Kidney tubule cell (primary cell): ENCODE measurements around the gene CREB3L1.
A peak's percentile ranks its signal among the peaks of the same experiment; 100 is the strongest.
"Not testable (repeated sequence)": the region's sequence is repeated elsewhere in the genome, so short reads cannot be mapped to it uniquely, and the experiment has no call there.

Experiments
- DNase-seq: peaks from one replicate; pipeline ENCODE4 v3.0.0-alpha.2; 2018; ENCODE audit warnings: low spot score

CREB3L1 gene

DNA sequence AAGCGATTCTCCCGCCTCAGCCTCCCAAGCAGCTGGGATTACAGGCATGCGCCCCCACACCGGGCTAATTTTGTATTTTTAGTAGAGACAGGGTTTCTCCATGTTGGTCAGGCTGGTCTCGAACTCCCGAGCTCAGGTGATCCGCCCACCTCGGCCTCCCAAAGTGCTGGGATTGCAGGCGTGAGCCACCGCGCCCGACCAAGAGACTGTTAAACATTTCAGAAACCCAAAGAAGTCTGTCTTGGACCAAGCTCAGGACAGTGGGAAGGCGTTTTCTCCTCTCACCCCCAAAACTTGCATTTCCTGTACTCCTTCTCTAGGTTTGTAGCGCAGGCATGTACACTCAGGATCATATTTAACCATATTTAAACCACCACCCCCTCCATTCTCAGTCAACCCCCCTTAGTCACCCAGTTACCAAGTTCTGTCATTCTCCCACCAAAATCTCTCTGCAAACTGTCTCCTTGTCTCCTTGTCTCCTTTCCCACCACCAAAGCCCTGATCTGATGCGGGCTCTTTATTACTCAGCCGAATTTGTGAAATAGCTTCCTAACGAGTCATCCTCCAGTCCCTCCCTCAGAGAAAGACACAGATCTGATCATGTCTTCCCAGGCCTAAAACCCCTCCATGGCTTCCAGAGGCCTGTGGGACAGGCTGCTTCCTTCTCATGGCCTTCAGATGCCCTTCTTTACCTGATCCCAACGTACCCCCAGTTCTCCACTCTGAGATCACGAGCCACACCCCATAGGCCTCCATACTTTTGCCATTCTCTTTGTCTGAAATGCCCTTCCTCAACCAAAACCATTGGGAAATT, 29.0 kb upstream of the CREB3L1 start:
- peak; percentile 94 for DNase-seq

DNA sequence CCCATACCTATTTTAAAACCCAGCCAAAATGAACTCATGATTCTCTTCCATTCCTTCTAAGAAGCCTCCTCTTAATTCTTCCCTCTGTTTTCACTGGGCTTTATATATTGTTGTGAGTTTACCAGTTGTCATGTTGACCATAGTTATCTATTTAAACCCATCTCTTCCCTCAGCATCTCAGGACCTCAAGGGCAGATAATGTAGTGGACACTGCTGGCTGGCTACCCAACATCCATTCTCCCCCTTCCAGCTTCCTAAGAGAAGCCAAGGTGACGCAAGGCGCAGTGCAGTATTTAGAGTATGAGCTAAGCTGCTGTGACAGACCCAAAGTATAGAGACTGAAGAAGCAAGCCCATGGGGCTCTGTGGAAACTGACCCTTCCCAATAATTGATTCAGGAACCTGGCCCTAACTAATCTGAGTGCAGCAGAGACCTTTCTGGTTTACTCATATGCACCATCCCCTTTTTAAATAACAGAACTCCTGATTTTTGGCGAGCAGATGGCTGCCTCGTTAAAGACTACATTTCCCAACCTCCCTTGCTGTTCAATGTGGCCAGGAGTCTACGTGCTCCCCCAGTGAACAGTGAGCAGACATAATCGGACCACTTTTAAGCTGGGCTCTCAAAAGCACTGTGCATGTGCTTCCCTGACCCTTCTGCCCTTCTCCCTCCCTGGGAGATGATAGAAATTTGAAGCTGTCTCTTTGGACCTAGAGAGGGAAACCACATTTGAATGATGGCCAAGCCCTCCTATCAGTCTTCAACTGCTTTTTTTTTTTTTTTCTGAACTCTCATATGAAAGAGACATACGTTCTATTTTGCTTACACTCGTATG, 28.1 kb upstream of the CREB3L1 start:
- no peak for DNase-seq

DNA sequence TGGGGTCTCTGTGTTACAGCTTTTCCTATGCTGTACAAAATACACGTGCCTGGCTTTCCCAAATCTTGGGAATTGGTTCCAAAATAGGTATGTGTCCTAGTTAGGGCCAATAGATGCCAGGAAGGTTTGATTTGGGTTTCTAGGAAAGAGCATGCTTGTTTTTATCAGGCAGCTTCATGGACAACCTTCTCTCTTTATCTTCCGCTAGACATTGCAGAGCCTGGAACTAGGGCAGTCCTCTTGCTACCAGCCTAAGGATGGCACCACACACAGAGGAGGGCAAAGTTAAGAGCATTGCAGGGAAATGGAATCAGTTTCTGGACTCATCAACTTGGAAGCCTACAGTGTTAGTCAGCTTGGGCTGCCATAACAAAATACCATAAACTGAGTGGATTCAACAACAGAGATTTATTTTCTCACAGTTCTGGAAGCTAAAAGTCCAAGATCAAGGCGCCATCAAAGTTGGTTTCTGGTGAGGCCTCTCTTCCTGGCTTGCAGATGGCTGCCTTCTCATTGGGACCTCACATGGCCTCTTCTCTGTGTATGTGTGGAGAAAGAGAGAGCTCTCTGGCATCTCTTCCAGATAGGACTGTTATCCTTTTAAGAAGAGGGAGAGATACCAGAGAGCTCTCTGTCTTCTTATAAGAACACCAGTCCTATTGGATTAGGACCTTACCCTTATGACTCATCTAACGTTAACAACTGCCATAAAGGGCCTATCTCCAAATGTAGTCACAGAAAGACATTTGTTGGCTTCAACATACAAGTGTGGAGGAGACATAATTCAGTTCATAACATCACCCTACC, 27.3 kb upstream of the CREB3L1 start:
- DNase-seq, result no peak

DNA sequence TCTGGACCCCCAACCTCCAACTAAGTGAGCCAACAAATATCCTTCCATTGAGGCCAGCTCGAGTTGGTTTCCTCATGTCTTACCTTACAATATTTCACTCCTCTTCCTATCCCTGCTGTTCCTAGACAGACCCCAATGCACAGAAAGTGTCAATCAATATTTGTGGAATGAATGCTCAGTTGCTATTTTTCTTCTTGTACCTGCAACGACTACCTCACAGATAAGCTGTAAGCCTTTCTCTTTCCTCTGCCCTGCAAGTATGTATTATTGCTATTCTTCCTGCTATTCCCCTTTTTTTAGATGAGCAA, 26.8 kb upstream of the CREB3L1 start:
- no peak for DNase-seq

DNA sequence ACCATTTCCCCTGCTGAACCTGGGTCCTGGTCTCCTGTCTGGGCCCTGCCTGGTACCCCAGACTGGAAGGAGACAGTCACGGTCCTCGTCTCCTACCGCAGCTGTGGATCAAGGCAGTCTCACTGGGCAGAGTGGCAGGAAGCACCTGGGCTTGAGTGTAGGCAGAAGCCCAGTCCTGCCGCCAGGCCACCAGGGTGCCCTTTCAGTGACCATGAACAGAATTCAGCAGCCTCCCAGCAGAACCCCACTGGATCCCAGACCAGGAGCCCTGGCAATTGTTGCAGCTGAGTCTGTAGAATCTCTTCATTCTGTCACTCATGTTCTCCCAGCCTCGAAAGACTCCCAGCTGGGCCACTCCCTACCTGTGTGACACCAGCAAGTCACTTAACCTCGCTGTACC, 25.5 kb upstream of the CREB3L1 start:
- DNase-seq, result no peak

DNA sequence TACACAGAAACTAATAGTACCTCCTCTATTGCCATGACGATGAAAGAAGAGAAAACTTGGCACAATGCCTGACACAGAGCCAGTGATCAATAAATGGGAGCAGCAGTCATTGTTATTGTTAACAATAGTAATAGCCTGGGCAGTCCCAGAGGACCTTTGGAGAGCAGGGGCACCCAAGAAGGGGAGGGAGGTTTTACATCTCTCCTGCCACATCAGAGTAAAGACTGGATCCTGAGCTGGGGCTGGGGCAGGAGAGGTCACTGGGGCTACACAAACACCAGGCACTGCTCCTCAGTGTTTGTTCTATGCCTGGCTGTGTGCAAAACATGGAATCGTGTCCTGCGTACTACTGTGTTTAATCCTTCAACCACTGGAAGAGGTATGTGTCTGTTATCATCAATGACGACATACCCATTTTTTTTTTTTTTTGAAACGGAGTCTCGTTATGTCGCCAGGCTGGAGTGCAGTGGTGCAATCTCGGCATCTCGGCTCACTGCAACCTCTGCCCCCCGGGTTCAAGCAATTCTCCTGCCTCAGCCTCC, 25.0 kb upstream of the CREB3L1 start:
- DNase-seq, result no peak

DNA sequence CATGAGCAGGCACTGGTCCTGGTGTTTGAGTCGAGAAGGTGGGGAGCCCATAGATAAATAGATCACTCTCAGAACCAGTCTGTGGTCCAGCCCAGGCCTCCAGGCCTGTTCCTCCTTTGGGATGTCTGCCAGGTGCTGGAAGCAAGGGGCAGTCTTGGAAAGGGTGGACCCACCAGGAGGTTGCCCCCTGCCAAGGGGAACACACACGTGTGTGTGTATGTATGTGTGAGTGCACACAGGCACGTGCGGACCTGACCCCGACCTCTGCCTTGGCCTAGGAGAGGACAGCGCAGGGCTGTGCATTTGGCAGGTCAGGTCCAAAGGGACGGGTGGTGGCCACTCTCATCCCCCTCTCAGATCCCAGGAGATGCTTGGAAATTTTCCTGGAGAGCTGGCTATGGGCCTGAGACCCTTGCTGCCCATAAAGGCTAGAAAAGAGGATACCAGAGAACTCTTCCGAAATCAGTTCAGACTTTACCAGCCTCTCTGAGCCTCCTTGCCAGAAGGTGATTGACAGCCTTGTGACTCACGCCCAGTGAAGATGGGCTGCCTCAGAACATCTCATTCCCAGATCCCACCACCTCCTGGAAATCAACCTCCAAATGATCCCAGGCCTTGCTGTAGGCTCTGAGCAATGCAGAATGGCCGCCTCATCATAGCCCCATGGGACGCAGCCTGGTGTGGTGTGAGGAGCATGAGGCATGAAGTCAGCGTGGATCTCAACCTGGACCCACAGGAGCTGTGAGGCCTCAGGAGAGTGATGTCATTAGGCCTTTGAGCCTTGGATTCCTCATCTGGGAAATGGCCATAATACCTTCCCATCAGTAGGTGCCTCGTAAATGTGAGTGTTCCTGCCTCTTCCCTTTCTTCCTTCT, 24.0 kb upstream of the CREB3L1 start:
- DNase-seq, result no peak

DNA sequence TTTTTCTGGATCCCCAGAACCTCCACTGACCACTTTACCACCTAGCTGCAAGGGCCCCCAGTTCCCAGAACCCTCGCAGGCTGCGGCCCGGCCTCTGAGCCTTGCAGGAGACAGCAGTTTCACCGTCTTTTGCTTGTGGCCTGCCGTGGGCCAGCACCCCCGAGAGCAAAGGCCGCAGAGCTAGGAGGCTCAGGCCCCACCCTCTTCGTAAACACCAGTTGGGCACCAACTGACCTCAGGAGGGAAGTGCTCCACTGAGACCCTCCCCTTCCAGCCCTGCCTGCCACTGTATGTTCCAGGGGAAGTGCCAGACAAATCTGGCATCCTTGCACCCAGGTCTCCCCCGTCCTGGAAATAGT, 23.4 kb upstream of the CREB3L1 start:
- no peak for DNase-seq

DNA sequence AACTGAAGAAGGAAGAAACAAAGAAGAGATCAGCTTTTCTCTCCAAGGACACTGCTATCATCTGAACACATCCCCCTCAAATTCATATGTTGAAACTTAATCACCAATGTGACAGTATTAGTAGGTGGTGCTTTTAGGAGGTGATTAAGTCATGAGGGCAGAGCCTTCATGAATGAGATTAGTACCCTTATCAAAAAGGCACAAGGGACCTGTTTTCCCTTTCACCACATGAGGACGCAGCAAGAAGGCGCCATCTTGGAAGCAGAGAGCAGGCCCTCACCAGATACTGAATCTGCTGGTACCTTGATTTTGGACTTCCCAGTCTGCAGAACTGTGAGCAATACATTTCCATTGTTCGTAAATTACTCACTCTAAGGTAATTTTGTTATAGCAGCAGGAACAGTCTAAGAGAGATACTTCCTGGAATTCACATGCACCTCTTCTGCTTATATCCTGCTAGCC, 20.9 kb upstream of the CREB3L1 start:
- no peak for DNase-seq

DNA sequence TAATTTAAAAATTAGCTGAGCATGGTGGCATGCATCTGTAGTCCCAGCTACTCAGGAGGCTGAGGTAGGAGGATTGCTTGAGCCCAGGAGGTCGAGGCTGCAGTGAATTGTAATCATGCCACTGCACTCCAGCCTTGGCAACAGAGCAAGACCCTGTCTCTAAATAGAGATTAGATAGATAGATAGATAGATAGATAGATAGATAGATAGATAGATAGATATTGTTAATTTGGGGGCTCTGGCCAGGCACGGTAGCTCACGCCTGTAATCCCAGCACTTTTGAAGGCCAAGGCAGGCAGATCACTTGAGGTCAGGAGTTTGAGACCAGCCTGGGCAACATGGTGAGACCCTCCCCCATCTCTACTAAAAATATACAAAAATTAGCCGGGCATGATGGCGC, 18.1 kb upstream of the CREB3L1 start:
- DNase-seq, result not testable (repeated sequence)

DNA sequence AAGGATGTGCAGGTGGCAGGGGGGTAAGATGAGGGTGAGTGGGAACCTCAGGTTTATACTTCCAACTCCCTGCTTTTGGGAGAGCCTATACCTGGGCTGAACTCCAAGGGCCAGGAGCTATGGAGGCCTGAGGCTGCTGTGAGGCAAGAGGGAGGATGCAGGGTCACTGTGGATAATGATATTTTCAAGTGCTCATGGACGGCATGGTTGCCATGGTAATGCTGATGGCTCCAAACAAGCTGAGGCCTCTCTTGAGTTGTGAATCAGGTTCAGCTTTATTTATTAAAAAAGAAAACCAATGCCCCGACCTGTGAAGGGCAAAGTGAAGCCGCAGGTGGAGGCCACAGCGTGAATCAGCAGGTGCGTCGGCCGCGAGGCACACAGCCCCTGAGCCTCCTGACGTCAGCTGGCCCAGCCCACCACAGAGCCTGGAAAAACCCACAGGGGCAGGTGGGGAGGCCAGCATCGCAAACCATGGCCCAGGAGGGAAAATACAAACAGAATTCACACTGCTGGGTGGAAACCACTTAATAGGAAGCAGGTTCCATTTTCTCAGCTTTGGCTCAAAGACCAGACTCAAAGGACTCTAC, 17.4 kb upstream of the CREB3L1 start:
- no peak for DNase-seq

DNA sequence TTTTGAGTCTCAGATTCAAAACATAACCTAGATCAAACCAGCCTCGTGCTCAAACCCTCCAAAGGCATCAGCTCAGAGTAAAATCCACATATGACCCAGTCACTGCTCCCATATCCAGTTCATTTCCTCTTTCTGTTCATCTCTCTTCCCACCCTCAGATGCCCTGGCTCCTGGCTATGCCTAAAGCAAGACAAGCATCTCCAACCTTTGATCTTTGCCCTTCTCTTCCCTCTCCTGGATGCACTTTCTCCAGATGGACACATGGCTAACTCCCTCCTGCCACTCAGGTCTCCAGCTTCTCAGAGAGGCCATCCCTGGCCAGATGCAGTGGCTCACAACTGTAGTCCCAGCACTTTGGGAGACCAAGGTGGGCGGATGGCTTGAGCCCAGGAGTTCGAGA, 14.3 kb upstream of the CREB3L1 start:
- DNase-seq, result no peak

DNA sequence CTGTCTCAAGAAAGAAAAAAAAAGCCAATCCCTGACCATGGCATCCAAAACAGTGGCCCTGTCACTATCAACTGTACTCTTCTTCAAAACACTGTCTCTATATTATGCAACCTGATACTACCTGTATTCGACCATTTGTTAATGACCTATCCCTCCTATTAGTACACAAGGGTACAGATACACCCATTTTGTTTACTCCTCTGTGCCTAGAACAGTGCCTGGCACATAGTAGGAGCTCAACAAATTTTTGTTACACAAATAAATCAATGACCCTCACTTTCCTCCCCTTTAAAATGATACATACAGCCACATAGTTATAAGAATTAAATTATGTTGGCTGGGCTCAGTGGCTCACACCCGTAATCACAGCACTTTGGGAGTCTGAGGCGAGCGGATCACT, 13.4 kb upstream of the CREB3L1 start:
- no peak for DNase-seq

DNA sequence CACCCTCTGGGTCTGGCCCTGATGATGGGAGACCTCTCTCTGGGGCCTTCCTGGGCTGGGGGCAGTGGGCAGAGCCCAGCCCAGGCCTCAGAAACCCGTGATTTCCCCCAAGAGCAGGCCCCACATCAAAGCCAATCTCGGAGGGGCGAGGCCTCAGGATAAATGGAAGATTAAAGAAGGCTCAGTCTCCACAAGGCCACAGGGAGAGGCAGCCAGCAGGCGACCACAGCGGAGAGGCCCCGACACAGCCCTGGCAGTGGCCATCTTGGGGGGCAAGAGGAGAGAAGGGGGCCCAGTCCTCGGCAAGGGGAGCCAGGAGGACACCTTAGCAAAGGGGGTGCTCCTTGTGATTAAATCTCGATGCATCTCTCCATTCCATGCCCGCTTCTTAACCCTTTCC, 12.5 kb upstream of the CREB3L1 start:
- no peak for DNase-seq

DNA sequence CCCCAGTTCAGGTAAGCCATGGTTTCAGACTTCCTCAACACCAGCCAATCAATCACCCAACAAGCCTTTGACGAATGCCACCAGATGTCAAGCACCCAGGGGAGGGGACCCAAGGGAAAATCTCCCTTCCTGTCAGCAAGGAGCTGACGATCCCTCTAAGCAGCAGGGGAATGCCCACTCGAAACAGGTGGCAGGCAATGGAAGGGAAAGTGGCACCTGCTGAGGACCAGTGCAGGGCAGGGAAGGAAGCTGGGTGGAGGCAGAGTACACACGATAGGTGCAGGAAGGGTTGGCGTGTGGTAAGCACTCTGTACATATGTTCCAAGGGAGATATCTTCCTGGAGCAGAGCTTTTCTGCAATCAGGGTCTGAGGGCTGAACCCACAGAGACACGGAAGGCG, 11.7 kb upstream of the CREB3L1 start:
- DNase-seq, result no peak

DNA sequence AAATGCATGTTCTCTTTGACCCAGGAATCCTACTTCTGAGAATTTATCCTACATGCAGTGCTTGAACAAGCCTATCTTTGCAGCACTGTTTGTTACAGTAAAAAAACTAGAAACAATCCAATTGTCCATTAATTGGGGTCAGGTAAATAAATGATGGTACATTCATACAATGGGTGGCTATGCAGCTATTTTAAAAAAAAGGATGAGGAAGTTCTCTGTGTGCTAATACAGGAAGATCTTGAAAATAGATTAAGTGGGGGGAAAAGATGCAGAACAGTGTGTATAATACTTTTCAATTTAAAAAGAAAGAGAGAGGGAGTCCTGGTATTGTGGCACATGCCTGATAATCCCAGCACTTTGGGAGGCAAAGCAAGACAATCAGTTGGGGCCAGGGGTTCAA, 9.5 kb upstream of the CREB3L1 start:
- no peak for DNase-seq

DNA sequence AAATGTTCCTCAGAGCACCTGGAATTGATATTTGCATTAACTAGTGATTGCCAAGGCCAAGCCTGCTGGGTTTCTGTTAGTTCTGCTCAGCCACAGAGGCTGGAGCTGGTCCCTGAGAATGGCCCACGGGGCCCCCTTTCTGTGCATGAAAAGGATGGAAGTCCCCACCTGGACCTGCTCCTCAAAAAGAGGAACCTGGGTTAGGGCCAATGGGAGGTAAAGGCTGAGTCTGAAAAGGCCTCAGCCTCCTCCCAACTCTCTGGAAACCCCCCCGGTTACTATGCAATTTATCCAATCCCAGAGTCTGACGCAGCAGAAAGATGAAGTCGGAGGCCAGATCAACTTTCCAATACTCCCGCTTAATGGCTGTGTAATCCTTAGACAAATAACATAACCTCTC, 6.8 kb upstream of the CREB3L1 start:
- DNase-seq, result no peak

DNA sequence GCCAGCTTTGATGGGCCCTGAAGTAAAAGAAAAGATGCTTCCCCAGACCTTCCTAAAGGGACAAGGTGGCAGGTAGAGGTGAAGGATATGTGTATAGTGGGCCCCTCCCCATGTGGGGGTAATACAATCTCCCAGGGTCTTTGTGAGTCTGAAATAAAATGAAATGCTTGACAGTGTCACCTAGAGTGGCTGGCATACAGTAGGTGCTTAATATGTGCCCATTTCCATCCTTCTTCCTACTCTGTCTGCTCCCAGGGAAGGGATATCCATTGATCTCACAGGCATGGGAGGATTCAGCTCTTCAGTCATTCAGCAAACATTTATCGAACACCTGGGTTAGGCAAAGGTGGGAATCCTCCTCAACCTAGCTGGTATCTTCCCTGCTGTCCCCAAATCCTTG, 6.1 kb upstream of the CREB3L1 start:
- DNase-seq, result no peak

DNA sequence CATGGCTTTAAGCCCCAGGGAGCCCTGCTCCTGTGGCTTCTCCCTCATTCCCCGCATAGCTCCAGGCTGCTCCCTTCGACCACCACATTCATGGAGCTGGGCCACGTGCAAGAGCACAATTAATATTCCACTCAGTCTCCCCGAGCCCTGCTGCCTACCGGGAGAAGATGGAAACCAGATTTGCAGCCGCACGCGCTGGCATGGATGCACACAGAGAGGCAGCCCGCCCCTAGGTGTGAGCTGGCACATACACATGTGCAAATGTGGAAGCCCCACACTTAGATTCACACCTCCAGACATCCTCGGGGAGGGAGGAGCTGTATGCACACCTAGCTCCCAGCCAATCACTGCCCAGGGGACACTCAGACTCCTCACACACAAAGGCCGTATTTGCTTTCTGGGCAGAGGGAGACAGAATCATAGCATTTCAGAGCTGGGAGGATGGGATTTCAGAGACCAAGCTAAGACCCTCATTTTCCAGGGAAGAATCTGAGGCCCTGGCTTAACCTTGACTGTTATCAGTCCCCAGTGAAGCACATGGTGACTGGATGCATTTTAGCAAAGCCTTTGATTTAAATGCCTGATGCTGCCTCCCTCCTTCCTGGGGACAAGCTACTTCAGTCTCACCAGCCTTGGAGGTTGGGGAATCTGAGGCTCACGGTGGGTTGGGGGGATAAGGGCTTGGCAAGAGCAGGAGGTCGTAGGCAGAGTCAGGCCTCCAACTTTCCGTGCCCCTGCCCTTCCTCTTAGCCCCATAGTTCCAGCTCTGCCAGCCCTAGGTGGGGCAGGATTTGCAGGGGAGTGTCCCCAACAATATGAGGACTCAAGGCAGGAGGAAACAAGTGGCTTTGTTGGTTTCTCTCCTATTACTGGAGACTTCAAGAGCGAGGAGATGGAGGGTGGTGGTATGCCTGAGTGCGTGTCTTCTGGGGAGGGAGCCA, 5.3 kb upstream of the CREB3L1 start:
- no peak for DNase-seq

DNA sequence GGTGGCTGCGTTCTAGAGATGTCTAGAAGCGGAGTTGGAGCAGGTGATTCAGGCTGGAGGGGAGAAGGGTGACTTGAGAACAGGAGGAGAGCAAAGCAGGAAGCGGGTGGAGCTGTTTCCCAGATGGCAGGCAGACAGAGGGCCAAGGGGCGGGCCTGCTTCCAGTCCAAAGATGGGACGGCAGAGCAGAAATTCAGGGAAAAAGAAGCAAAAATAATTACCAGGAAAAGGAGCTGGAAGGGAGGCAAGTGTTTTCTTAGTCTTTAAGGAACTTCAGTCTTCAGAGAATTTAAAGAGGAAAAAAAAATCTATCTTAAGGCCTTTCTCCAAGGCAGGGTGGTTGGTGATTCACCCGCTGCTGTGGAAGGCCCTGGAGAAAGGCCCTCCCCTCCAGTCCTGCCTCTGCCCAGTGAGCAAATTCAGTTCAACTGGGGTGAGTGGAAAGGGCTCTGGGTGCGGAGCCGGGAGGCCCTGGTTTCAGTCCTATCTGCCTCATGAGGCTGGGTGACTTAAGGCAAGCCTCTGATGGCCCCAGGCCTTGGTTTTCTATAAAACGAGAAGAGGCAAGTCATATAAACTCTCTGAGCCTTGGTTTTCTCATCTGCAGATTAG, 4.5 kb upstream of the CREB3L1 start:
- DNase-seq, result peak; percentile 49
